SU-DHL-6 (cell line): ENCODE measurements around the gene C2CD3.
"Not testable (repeated sequence)": the region's sequence is repeated elsewhere in the genome, so short reads cannot be mapped to it uniquely, and the experiment has no call there.

Experiments used
- H2AFZ ChIP-seq: fragments of 200-600 bp; sonication (generic); 2 replicates; pipeline ENCODE4 v1.6.1; 2014; ENCODE audit warnings: low read depth, mild to moderate bottlenecking, moderate library complexity, mixed read lengths, antibody characterized with exemption, low read length; ENCODE audit not compliant: severe bottlenecking
- H3F3A ChIP-seq: fragments of 200-600 bp; shearing (Covaris generic); 2 replicates; pipeline ENCODE4 v1.6.0; 2016; ENCODE audit warnings: antibody characterized with exemption, mild to moderate bottlenecking; ENCODE audit not compliant: insufficient read depth
- H3K27ac ChIP-seq: fragments of 200-600 bp; sonication (generic); 2 replicates; pipeline ENCODE4 v1.5.1; 2016; ENCODE audit warnings: low read depth, mild to moderate bottlenecking, low read length, moderate library complexity, mixed read lengths
- H3K27me3 ChIP-seq: fragments of 200-600 bp; sonication (generic), shearing (Covaris generic); 2 replicates; pipeline ENCODE4 v1.6.0; 2014; ENCODE audit warnings: mild to moderate bottlenecking, low read length
- H3K36me3 ChIP-seq: fragments of 200-600 bp; sonication (generic); 2 replicates; pipeline ENCODE4 v1.6.1; 2014; ENCODE audit warnings: mild to moderate bottlenecking, low read length, mixed read lengths
- H3K4me2 ChIP-seq: fragments of 300-600, 200-600 bp; shearing (Covaris generic), sonication (generic); 2 replicates; pipeline ENCODE4 v1.6.0; 2014; ENCODE audit warnings: low read length, low read depth, mild to moderate bottlenecking; ENCODE audit not compliant: poor library complexity, severe bottlenecking
- H3K4me3 ChIP-seq: fragments of 200-600 bp; sonication (generic); 2 replicates; pipeline ENCODE4 v1.5.1; 2014; ENCODE audit warnings: antibody characterized with exemption, low read length, mild to moderate bottlenecking, mixed read lengths; ENCODE audit not compliant: insufficient read depth, poor library complexity, severe bottlenecking
- H3K79me2 ChIP-seq: fragments of 200-600 bp; sonication (generic); 2 replicates; pipeline ENCODE4 v1.6.1; 2014; ENCODE audit warnings: mild to moderate bottlenecking, low read length, moderate library complexity; ENCODE audit not compliant: insufficient read depth
- H3K9ac ChIP-seq: fragments of 200-600 bp; sonication (generic); 2 replicates; pipeline ENCODE4 v1.7.0; 2014; ENCODE audit warnings: mild to moderate bottlenecking, low read length
- H3K9me2 ChIP-seq: fragments of 200-600 bp; sonication (generic); replicated peaks from 2 replicates; pipeline ENCODE4 v1.6.1; 2014; ENCODE audit warnings: low read length; ENCODE audit not compliant: insufficient read depth
- H3K9me3 ChIP-seq: fragments of 200-600 bp; sonication (generic); 2 replicates; pipeline ENCODE4 v1.6.1; 2014; ENCODE audit warnings: low read length, mixed read lengths; ENCODE audit not compliant: insufficient read depth
- H4K20me1 ChIP-seq: fragments of 200-600 bp; sonication (generic); 2 replicates; pipeline ENCODE4 v1.6.1; 2014; ENCODE audit warnings: low read depth, mild to moderate bottlenecking, antibody characterized with exemption, low read length, moderate library complexity, mixed read lengths
- CTCF ChIP-seq: fragments of 200-600 bp; sonication (generic); IDR thresholded peaks from one replicate; pipeline ENCODE4 v1.5.1; 2017; ENCODE audit warnings: antibody characterized with exemption, mild to moderate bottlenecking, low read length, moderate library complexity; ENCODE audit not compliant: insufficient read depth, poor library complexity, severe bottlenecking
- EZH2phosphoT487 ChIP-seq: fragments of 200-600 bp; sonication (generic), shearing (Covaris generic); conservative IDR thresholded peaks from 2 replicates; pipeline ENCODE4 v1.6.1; 2018; ENCODE audit warnings: mild to moderate bottlenecking, antibody characterized with exemption, low read length, moderate library complexity, mixed read lengths

Gene C2CD3

GRCh38 chr11:74141908-74142307 is 28.9 kb downstream of the C2CD3 start:
- Histone ChIP-seq H3K79me2 (peaks cover 3% of the 10 kb centered on the region; the same call in 1 of the 2 replicates), H3K27me3 (no peaks in the 10 kb centered on the region), H3K27ac (no peak overlapping the region), H3K36me3 (peaks cover 14% of the 10 kb centered on the region), H3K9me2 (no peaks in the 10 kb centered on the region), H4K20me1 (no peaks in the 10 kb centered on the region), H3K4me3 (no peak overlapping the region), H2AFZ (no peak overlapping the region), H3K4me2 (no peak overlapping the region), H3K9ac (no peak overlapping the region), H3K9me3 (no peaks in the 10 kb centered on the region), H3F3A (no peaks in the 10 kb centered on the region)
- TF ChIP-seq CTCF = no peak
- no peak for TF ChIP-seq EZH2phosphoT487

- peaks cover 3% of the 10 kb centered on the region; the same call in 1 of the 2 replicates for H3K79me2 ChIP-seq
- H3K36me3 ChIP-seq = peaks cover 14% of the 10 kb centered on the region
- no peak overlapping the region for H2AFZ ChIP-seq
- no peak overlapping the region for H3K27ac ChIP-seq
- no peaks in the 10 kb centered on the region for H4K20me1 ChIP-seq
- H3K4me2 ChIP-seq = no peak overlapping the region
- TF ChIP-seq CTCF = no peak
- no peak for TF ChIP-seq EZH2phosphoT487
- no peaks in the 10 kb centered on the region for H3K27me3 ChIP-seq
- H3K9ac ChIP-seq = no peak overlapping the region
- no peaks in the 10 kb centered on the region for H3F3A ChIP-seq
- H3K9me2 ChIP-seq = no peaks in the 10 kb centered on the region
- no peak overlapping the region for H3K4me3 ChIP-seq
- no peaks in the 10 kb centered on the region for H3K9me3 ChIP-seq
These were observed 29.5 kb downstream of the C2CD3 start for GRCh38 chr11:74141241-74141695.

GRCh38 chr11:74139919-74140431 is 30.8 kb downstream of the C2CD3 start:
- not testable (repeated sequence) for H4K20me1 ChIP-seq, H3K36me3 ChIP-seq, H3K9me2 ChIP-seq, H3K4me3 ChIP-seq, H3K4me2 ChIP-seq, H3K27ac ChIP-seq, H3F3A ChIP-seq, H3K79me2 ChIP-seq, H3K27me3 ChIP-seq, H3K9me3 ChIP-seq, H2AFZ ChIP-seq, H3K9ac ChIP-seq

GRCh38 chr11:74139151-74139918 is 31.5 kb downstream of the C2CD3 start:
- Histone ChIP-seq H3K36me3 (peaks cover 9% of the 10 kb centered on the region), H3K79me2 (peaks cover 3% of the 10 kb centered on the region; the same call in 1 of the 2 replicates), H3K4me2 (no peak overlapping the region), H2AFZ (no peak overlapping the region), H3F3A (no peaks in the 10 kb centered on the region), H3K9ac (no peak overlapping the region), H4K20me1 (no peaks in the 10 kb centered on the region), H3K27me3 (no peaks in the 10 kb centered on the region), H3K4me3 (no peak overlapping the region), H3K9me2 (no peaks in the 10 kb centered on the region), H3K27ac (no peak overlapping the region), H3K9me3 (no peaks in the 10 kb centered on the region)
- TF ChIP-seq EZH2phosphoT487 (no peak), CTCF (no peak)
